K562 (cell line): ENCODE data around the gene SCMH1. TPM values are rescaled to one million over a fixed set of nuclear protein-coding genes. Genes with fewer than 3 reads are reported as not detected.

Experiments
- ATF2 ChIP-seq: sonication (generic); formaldehyde crosslinking; IDR thresholded peaks from 2 replicates; pipeline ENCODE4 v1.8.1; 2022; ENCODE audit warnings: missing genetic modification reagents
- CTCF ChIP-seq, 3 experiments: IDR thresholded peaks in 2 of 3; conservative IDR thresholded peaks in 1 of 3; 2 replicates each; pipeline ENCODE4 v1.5.1; 2011 to 2012; ENCODE audit warnings: low read length in 3 of 3, mild to moderate bottlenecking in 3 of 3, control low read depth in 2 of 3, improper control_type of control experiment in 1 of 3, inconsistent platforms in 1 of 3, low read depth in 1 of 3, mixed read lengths in 1 of 3, moderate library complexity in 1 of 3; ENCODE audit not compliant: insufficient read depth in 2 of 3
- FOSL1 ChIP-seq: fragments of 200-800 bp; sonication (Bioruptor generic); conservative IDR thresholded peaks from 2 replicates; pipeline ENCODE4 v1.6.1; 2016; ENCODE audit warnings: missing genetic modification characterization, missing compliant biosample characterization
- ILK ChIP-seq: fragments of 450-650 bp; IDR thresholded peaks from 2 replicates; pipeline ENCODE4 v1.6.1; 2016; ENCODE audit warnings: missing genetic modification characterization, low read depth, mild to moderate bottlenecking, missing compliant biosample characterization, moderate library complexity, borderline replicate concordance
- NCOR1 ChIP-seq: fragments of 450-650 bp; IDR thresholded peaks from 2 replicates; pipeline ENCODE4 v1.6.1; 2016; ENCODE audit warnings: mild to moderate bottlenecking, moderate library complexity
- PRDM10 ChIP-seq: fragments of 450-650 bp; IDR thresholded peaks from 2 replicates; pipeline ENCODE4 v1.6.1; 2018; ENCODE audit not compliant: partially characterized antibody
- PRMT5 ChIP-seq: sonication (generic); formaldehyde crosslinking; IDR thresholded peaks from 2 replicates; pipeline ENCODE4 v1.5.0; 2020; ENCODE audit warnings: missing genetic modification reagents
- RBM22 ChIP-seq: fragments of 200-400 bp; formaldehyde crosslinking; IDR thresholded peaks from 2 replicates; pipeline ENCODE4 v1.6.1; 2018; ENCODE audit warnings: low read length, low read depth; ENCODE audit not compliant: poor library complexity, severe bottlenecking
- STAT6 ChIP-seq: sonication (generic); formaldehyde crosslinking; IDR thresholded peaks from 2 replicates; pipeline ENCODE4 v1.8.1; 2023; ENCODE audit warnings: mild to moderate bottlenecking, missing genetic modification reagents
- TCF3 ChIP-seq: sonication (generic); formaldehyde crosslinking; IDR thresholded peaks from 2 replicates; pipeline ENCODE4 v1.4.0; 2020; ENCODE audit warnings: mild to moderate bottlenecking, missing genetic modification reagents
- TRIM28 ChIP-seq: fragments of 450-650 bp; IDR thresholded peaks from 2 replicates; pipeline ENCODE4 v1.6.1; 2017
- ZBTB2 ChIP-seq: fragments of 450-650 bp; IDR thresholded peaks from 2 replicates; pipeline ENCODE4 v1.6.1; 2016; ENCODE audit warnings: antibody characterized with exemption
- ZBTB34 ChIP-seq: fragments of 250-450 bp; sonication (Bioruptor Pico); IDR thresholded peaks from 2 replicates; pipeline ENCODE4 v1.8.0; 2021; ENCODE audit warnings: mild to moderate bottlenecking, moderate library complexity
- ZNF830 ChIP-seq: fragments of 250-450 bp; sonication (Bioruptor Pico); IDR thresholded peaks from 2 replicates; pipeline ENCODE4 v1.5.0; 2021; ENCODE audit warnings: mild to moderate bottlenecking
- polyA plus RNA-seq, 8 experiments: library from polyadenylated mRNA; depleted of rRNA in 4 of 8; stranded (reverse) in 5 of 8; unstranded in 3 of 8; fragments of >200 nt; fragmentation: Nextera tagmentation in 2 of 8; fragmentation: Illumina TruSeq in 1 of 8; extraction: Ambion mirVana in 2 of 8; extraction: Trizol in 1 of 8; gene quantifications; 2 replicates each; pipeline versions ENCODE4 v1.2.1 to v1.2.3, GENCODE V29; 2011 to 2014; ENCODE audit warnings: inconsistent platforms in 1 of 8, missing spikeins in 1 of 8
- total RNA-seq, 7 experiments: library from RNA; depleted of rRNA in 6 of 7; stranded (reverse); fragments of >200 nt in 6 of 7; fragmentation: Illumina TruSeq in 2 of 7; extraction: Trizol in 2 of 7; gene quantifications; 2 replicates each; pipeline versions ENCODE4 v1.2.1 to v1.2.3, GENCODE V29; 2011 to 2021; ENCODE audit warnings: low replicate concordance in 1 of 7

SCMH1 gene
- total and polyA plus RNA-seq, 9 of the 15 experiments (the other 6 are each of a cell fraction or from before 2014, with no cell fraction given) = 8.5 to 37.0 (median 26.8) TPM

- TF ChIP-seq PRDM10 = peak; percentile 79
- peak; percentile 46; the same call in 1 of the 2 replicates for TF ChIP-seq ZBTB2
- peak; percentile 79 to 92 (median 88) for TF ChIP-seq CTCF (IDR thresholded peaks at IDR 0.05 in 2 of 3, conservative IDR thresholded peaks at IDR 0.05 in 1 of 3; ENCODE audit: insufficient read depth in 2 of 3, low read depth in 1 of 3, low read length in 3 of 3)
- TF ChIP-seq ATF2 (CRISPR knock-in tag) = no peak
- peak; percentile 82 for TF ChIP-seq TRIM28
- no peak for TF ChIP-seq ZNF830
- TF ChIP-seq NCOR1 = peak; percentile 93
- TF ChIP-seq ZBTB34 = no peak
- no peak for TF ChIP-seq ILK
- peak; percentile 97 for TF ChIP-seq TCF3 (CRISPR knock-in tag)
- no peak for TF ChIP-seq RBM22
- TF ChIP-seq PRMT5 = no peak
- TF ChIP-seq STAT6 (CRISPR knock-in tag) = no peak; the same call in 1 of the 2 replicates
- peak; percentile 95 for TF ChIP-seq FOSL1 (tag)
Observed at GRCh38 chr1:41003640-41004220, 238.4 kb downstream of the SCMH1 start (continued).
